GM04503 (cell line): ENCODE data around the gene CEACAM8.
"Not testable (repeated sequence)": the region's sequence is repeated elsewhere in the genome, so short reads cannot be mapped to it uniquely, and the experiment has no call there.

Experiments used
- DNase-seq: peaks from one replicate; pipeline ENCODE4 v3.0.0-alpha.2; 2012; ENCODE audit warnings: low read depth

CEACAM8 gene

DNA sequence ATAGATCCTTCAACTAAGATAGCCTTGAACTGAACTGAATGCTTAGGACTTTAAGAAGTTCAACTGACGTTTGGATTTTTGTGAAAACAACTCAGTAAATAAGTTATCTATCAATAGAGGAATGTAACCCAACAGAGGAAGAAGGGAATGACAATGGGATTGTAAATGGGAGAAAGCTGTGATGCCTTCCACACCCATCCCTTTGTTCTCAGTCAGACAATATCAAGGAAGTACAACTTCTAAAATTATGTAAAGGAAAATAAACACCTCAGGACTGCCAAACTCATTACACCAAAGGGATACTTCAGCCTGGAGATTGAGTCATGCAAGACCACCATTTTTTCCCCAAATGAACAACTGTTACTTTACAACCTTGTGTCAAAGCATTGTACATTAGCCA is 21.1 kb downstream of the CEACAM8 start:
- DNase-seq: no peak

DNA sequence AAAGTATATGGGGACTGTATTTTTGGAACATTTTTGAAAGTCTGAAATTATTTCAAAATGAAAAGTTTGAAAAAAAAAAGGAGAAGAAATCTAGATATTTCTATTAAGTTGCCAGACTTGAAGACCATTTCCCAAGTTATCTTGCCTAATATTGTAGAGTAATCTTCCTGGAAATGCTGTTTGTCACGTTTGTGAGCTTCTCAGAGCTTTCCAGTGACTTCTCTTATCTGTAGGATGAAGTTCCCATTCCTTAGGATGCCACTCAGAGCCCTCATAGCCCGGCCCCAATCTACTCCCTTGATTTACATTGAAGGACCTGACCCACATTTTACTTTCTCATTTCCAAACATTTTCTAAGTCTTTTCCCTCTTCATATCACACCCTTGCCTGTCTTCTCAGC is 23.6 kb downstream of the CEACAM8 start:
- DNase-seq: no peak

DNA sequence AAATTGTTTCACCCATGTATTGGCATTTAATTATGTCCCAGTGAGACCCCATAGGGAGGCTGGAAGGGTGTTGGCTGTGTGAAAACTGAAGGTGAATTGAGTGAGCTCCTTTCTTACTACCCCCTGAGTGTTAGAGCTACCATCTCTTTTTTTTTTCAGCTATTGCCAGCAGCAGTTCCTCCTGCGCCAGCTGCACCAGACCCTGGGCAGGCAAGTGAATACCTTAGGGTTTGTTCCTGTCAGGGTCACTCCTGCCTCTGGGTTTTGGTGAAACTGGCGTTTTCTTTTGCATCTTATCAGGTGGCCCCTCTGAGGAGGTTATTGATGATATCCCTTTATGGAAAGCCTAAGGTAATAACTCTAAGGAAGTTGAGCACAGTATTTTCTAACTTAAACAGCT is 25.5 kb downstream of the CEACAM8 start:
- DNase-seq: no peak

DNA sequence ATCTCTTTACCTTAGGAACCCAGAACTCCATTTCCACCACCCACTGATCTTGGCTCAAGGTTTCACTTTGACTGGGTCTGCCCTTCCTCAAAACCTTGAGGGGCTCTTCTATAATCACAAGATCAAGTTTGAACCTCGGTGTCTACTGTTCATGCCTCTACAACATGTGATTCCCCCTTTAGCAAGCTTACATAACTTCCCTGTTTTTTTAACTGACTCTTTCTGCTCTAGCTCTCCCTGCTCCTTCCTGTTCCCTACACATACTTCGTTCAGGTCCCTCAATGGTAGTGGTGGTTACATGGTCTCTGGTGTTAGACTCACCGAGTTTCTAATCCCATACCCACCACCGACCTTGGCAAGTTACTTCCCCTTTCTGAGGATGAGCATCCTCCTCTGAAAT is 26.7 kb downstream of the CEACAM8 start:
- DNase-seq: no peak

DNA sequence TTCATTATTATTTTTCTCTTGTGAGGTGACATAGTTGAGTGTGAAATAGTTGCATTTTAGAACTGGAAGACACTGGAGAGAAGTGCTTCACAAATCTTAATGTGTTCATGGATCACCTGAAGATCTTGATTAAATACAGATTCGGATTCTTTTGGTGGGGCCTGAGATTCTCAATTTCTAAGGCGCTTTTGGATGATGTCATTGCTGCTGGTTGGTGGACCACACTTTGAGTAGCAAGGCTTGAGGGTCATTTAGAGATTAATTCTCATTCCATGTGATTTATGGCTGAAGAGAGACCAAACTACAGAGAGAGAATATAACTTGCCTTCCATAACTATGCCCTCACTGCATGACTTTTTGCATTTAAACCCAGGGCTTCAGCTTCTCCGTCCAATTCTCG is 27.2 kb downstream of the CEACAM8 start:
- DNase-seq: no peak

DNA sequence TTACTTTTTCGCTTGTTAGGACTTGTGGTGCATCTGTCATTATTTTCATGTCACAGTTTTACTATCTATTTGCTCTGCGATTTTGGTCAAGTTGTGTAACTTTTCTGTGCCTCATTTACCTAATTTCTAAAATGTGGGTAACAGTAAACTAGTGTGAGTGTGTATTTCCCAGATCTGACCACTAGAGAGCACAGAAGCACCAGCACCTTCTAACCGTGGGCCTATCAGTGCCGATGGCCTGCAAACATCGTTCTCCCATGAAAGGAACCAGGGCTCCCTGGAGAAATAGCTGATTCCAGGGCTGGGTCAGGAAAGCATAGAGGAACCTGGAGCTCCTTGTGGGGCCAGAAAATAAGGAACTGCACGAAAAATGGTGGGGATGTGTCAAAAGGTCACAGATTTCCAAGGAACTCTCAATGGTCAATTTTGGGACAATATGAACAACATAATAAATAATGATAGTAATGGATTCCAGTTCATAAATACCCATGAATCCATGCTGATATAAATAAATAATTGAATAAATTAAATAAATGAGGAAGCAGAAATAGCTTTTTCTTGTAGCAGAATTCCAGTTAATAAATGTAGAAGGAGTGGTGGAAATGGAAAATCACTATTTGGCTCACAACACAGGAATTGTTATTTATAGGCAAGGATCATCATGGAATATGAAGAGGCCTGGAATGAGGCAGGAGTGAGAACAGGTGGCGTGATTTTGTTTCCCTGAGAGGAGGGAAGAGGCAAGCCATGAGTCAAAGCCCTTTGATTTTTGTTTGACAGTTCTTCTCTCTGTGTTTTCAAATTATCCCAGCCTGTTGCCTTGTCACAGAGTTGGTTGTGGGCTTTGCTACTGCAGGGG is 31.1 kb downstream of the CEACAM8 start:
- peak; percentile 4 for DNase-seq

DNA sequence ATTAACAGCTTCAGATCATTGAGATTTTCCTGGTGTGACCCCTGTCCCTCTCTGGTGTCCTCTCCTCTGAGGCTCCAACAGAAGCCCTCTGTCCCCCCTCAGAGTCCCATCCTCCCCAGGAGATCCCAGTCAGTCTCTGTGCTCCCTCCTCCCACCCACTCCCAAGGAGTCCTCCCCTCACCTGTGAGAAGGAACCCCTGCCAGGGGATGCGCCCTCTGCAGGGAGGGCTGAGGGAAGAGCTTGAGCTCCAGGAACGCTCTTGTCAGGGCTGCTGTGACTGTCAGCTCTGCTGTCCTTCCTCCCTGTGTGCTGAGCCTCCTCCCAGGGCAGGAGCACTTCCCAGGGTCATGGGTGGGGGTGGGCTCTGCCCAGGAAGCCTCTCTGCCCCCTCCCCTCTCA is 33.2 kb downstream of the CEACAM8 start:
- DNase-seq: no peak

DNA sequence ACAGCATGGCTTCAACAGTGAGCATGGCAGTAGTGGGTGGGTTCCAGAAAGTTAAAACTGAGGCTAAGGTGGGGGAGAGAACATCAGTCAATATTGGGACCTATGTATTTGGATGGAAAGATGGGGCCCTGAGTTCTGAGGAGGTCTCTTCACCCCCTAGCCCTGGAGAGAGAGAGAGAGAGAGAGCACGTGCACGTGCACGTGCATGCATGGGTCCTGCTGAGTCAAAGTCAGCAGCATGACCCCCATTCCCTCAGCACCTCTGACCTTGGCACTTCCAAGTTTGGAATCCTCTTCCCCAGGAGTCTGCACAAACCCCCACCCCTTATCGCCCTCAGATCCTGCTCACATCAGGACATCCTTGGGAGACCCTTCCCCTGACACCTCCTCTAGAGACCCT is 34.0 kb downstream of the CEACAM8 start:
- DNase-seq: no peak

DNA sequence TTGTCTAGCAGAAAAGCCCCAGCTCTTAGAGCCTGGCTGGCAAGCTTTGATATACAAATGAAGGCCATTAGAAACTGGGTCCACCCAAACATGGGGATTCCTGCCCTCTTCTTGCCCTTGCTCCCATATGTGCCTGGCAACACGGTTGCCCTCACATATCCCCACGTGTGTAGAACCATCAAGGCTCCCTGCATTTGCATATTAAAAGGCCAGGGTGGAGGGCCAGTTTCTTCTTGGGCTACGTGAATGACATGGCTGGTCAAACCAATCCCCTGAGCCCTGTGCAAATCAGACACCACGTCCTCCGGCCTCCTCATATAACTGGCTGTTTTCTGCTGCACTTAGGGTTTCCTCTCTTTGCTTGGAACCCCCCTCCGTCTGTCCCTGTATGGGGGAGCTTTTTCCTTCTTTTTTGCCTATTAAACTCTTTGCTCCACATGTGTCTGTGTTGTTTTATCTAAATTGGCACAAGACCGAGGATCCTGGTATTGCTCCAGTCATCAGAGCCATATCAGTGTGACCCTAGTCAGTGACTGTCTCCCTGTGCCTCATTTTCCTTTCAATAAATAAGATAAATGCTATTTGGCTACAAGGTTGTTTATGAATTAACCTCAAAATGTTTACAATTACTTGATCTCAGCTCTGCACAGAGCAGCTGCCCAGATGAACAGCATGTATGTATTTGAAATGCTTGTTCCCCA is 36.1 kb downstream of the CEACAM8 start:
- DNase-seq: no peak

DNA sequence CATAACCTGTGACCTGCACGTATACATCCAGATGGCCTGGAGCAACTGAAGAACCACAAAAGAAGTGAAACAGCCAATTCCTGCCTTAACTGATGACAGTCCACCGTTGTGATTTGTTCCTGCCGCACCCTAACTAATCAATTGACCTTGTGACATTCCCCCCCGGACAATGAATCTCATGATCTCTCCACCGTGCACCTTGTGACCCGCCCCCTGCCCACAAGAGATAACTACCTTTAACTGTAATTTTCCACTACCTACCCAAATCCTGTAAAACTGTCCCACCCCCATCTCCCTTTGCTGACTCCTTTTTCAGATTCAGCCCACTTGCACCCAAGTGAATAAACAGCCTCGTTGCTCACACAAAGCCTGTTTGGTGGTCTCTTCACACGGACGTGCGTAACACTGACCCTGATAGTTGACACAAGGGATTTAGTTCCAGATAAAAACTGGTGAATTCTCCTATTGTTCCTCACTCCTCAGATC is 37.3 kb downstream of the CEACAM8 start:
- DNase-seq: not testable (repeated sequence)

DNA sequence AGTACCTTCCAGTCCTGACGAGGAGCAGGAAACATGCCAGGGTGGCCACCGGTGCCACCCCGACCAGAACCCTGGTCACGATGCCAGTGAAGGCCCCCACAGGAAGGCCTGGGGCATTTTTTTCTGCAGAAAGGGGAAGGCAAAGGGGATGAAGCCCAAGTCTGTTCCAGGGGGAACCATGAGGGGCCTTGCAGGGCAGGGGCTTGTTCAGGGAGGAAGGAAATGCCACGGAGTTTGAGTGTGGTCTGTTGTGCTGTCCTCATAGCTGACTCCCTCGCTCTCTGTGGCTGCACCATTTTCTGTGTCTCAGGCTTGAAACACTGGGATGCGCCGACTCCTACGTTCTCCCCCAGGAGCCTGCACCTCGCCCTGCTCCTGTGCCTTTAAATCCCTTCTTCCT is 38.9 kb downstream of the CEACAM8 start:
- no peak for DNase-seq

DNA sequence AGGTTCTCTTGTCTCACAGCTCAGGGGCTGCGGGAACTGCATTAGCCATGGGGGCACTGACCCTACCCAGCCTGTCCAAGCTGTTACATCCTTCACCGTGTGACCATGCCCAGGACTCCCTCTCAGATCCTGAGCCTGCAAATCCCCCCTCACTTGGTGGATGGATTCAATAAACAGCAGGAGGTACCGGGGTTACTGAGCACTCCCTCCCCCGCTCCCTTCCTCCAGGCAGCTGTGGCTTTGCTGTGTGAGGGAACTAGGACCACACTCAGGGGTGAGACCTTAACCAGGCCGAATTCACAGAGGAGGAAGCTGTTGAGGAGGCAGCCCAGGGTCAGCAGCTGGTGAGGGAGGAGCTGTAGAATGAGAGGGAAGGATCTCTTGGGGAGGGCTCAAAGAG is 39.4 kb downstream of the CEACAM8 start:
- no peak for DNase-seq

DNA sequence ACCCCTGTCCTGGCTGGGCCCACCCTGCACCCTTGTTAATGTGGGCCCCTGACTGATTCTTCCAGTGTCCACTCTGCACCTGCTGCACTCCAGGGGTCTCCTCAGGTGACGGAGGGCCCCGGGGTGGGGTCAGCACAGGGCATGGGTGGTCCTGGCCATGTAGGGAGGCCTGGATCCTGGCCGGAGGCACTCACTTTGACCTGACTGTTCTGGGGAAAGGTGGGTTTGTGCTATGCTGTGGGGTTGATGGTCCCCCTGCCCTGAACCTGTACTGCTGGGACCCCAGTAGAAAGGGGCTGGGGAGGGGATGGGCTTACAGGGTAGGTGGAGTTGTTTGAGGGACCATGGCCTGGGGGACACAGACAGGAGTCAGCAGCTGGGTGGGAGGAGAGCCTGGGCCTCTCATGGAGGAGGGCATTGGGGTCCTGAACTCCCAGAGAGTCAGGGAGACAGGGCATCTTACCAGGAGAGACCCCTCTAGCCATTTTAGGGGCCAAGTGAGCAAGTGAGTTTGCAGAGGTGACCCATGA is 40.6 kb downstream of the CEACAM8 start:
- DNase-seq: no peak

DNA sequence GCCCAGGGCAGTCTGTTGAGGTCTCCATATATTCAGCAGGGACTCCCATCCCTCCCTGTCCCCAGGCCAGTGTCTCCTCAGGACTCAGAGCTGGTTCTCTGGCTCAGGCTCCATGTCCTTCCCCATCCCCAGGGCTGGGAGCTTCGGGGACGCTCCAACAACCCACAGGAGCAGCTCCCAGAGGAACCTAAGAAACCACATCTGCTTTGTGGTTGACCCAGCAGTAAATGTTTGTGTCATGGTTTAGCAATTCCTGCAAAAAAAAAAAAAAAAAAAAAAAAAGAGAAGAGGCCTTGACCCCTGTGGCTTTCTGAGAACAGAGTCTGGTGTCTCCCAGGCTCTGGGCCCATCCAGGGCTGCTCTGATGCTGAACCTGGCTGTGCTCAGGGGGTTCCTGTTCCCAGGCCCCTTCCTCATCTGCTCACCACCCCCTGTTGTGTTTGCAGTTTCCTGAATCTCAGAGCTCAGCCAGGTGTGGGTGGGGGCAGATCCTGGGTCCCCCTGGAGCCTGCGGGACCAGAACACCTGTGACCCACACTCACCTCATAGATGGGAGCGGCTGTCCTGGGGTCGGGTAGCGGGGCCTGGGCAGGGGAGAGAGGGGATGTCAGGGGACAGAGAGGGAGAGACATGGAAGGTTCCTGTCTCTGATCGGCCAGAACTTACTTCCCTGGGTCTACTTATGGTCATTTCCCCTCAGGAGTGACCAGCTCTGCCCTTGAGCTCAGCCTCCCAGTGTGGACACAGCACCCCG is 41.3 kb downstream of the CEACAM8 start:
- DNase-seq: peak; percentile 67

DNA sequence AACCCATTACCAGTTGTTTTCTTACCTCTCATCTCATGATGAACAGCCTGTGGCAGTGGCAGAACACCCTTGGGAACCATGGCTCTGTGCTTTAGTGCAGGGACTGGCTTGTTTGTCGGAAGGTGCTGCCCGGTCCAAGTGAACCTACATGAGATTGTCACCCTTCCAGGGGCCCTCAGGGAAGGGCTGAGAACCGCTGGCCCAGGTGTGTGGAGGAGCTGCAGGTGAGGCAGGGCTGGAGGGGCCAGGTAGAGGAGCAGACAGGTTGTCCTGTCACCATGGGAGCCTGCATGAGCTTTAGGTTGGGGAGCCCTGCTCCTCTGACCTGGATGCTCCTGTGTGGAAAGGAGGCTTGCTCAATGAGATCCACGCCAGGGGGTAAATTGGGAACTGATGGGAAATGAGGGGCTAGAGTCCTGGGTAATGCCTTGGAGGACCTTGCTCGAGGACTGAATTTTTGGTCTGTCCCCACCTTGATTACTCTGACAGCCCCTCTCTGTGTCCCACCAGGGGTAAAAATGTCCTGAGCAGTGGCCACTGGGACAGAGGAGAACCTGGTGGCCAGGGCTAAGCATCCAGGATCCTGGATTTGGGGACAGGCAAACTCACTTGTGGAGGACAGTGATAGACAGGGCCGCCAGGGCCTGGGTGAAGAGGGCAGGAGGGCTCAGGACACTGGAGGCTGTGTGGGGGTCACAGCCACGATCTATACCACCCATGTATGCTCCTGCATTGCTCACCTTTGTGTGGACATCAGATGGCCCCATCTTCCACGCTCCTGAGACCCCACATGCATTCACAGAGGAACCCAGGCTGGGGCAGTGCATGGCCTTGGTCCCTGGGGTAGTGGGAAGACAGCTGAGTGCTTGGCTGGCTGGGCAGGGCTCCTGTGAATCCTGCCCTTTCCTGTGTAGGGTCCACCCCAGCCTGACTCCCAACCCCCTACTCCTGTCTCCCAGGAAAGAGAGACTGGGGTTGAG is 42.3 kb downstream of the CEACAM8 start:
- DNase-seq: no peak

DNA sequence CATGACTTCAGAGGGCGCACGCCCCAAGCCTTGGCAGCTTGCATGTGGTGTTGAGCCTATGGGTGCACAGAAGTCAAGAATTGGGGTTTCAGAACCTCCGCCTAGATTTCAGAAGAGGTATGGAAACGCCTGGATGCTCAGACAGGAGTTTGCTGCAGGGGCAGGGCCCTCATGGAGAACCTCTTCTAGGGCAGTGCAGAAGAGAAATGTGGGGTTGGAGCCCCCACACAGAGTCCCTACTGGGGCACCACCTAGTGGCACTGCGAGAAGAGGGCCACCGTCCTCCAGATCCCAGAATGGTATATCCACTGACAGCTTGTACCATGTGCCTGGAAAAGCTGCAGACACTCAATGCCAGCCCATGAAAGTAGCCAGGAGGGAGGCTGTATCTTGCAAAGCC is 44.2 kb downstream of the CEACAM8 start:
- not testable (repeated sequence) for DNase-seq

DNA sequence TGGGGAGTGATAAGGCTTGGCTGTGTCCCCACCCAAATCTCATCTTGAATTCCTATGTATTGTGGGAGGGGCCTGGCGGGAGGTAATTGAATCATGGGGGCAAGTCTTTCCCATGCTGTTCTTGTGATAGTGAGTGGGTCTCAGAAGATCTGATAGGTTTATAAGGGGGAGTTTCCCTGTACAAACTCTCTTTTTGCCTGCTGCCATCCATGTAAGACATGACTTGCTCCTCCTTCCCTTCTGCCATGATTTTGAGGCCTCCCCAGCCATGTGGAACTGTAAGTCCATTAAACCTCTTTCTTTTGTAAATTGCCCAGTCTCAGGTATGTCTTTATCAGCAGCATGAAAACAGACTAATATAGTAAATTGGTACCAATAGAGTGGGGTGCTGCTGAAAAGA is 45.7 kb downstream of the CEACAM8 start:
- not testable (repeated sequence) for DNase-seq

DNA sequence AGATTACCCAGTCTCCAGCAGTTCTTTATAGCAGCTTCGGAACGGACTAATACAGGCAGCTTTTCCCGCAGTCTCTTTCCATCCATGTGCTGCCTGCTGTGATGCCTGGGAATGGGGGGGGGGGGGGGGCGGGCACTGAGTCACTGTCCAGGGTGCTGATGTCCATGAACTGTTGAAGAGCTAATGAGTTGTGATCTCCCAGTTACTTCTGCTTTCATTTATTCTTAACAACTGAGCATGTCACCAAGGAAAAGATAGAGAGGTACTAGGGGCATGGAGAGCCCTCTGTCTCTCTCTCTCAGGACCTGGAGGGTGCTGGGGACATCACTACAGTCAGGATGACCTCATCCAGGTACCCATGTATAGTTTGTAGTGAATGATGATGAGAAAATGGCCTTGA is 46.2 kb downstream of the CEACAM8 start:
- no peak for DNase-seq

DNA sequence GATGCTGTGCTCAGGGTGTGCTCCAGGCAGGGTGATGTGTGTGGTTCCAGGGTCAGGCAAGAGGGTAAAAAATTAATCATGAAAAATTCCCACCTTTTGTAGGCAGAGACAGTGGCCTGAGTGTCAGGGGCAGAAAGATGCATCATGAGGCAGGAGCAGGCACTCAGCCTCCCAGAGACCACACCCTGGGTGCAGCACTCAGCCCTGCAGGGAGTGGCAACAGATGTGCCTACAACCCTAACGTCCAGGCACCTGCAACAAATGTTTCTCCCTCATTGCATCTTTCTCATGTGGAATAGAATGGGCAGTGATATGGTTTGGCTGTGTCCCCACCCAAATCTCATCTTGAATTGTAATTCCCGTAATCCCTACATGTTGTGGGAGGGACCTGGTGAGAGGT is 46.8 kb downstream of the CEACAM8 start:
- DNase-seq: no peak

DNA sequence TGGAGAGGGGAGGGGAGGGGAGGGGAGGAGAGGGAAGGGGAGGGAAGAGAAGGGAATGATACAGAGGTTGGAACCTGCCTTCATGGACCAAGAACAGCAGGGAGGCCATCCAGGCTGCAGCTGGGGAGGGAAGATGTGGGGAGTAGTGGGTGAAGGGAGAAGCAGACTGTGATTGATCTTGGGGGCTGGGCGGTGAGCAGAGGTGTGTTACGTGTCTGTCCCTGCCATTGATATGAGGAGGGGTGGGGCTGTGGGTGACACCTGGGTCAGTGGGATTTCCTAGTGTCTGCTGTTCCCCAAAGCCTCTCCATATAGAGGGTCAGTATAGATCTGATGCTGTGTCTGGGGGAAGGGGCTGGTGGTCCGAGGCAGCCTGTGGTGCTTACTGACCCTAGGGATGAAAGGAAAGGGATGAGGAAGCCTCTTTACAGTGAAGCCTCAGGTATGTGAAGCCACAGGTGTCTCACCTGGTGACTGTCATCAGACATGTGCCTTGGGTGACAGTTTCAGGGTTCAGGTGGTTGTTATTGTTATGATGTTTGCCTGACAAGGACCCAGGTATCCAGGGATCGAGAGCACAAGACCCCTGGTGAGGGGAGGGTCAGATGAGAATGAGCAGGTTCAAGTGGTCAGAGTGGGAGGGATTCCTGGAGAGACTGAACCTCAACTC is 47.8 kb downstream of the CEACAM8 start:
- no peak for DNase-seq

DNA sequence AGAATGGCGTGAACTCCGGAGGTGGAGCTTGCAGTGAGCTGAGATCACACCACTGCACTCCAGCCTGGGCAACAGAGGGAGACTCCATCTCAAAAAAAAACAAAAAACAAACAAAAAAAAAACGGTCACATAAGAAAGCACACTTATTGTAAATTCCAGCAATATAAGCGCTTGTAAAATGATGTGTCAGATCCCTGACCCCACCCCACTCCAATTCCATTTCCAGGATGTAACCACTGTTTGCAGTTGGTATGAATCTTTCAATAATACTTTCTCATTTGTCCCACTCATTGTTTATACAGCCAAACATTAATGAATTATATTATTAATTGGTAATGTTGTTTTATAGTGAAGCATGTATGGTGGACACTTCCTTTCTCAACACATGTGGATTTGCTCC is 50.6 kb downstream of the CEACAM8 start:
- no peak for DNase-seq
